ENCODE data around the gene CORO2B.

DNA sequence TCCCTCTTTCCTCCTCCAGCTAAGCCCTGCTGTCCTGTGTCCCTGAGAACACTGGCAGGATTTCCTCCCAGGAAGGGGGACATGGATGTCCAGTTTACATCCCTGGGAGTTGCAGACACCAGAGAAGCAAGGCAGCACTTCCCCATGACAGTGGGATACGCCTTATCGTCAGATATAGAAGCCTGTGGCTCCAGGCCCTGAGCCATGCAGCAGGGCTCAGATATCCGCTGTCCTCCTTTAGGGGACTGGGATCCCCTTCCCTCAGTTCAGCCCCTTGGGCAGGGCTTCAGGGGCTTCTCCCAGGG, 16.4 kb downstream of the CORO2B start:
- TF ChIP-seq, protein P1, sequence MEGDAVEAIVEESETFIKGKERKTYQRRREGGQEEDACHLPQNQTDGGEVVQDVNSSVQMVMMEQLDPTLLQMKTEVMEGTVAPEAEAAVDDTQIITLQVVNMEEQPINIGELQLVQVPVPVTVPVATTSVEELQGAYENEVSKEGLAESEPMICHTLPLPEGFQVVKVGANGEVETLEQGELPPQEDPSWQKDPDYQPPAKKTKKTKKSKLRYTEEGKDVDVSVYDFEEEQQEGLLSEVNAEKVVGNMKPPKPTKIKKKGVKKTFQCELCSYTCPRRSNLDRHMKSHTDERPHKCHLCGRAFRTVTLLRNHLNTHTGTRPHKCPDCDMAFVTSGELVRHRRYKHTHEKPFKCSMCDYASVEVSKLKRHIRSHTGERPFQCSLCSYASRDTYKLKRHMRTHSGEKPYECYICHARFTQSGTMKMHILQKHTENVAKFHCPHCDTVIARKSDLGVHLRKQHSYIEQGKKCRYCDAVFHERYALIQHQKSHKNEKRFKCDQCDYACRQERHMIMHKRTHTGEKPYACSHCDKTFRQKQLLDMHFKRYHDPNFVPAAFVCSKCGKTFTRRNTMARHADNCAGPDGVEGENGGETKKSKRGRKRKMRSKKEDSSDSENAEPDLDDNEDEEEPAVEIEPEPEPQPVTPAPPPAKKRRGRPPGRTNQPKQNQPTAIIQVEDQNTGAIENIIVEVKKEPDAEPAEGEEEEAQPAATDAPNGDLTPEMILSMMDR (IDR thresholded peaks at IDR 0.05 in 8 of 11, conservative IDR thresholded peaks at IDR 0.05 in 3 of 11), result no peak
- TF ChIP-seq POLR2A (IDR thresholded peaks at IDR 0.05), result no peak
